ENCODE results near the gene WDR27. TPM values are rescaled to one million over a fixed set of nuclear protein-coding genes. Genes with fewer than 3 reads are reported as not detected.

Gene WDR27
- total RNA-seq, 2 experiments from 2014 or later: 77.2 to 108 TPM

GRCh38 chr6:169494038-169494437 is 207.8 kb downstream of the WDR27 start:
- POLR2A ChIA-PET: interaction anchor here (1.0 kb wide), 1 partner anchor 12 kb away, joined by 3 read pairs; no protein-coding TSS in a partner anchor
- intact Hi-C loops (cut with micrococcal nuclease; ENCODE audit: unreplicated experiment): no loop called here
- no peaks in the 10 kb centered on the region for H3K9me3 ChIP-seq (ENCODE audit: low read length)

DNA sequence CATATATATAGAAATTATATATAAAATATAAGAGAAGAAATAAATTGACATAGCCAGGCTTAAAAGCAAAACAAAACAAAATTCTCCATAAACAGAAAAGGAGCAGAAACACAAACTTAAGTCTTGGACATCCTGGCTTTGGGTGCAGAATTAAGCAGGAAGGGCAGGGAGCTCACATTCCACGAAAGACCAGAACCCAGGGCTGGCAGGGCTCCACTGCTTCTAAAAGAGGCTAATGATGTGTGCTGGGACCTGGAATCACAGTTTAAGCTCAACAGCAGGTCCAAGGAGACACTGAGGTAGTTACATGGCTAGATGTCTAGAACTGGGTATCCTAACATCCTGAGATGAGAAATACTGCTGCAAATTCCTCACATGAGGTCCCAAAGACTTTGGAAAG is 210.3 kb downstream of the WDR27 start:
- no peaks in the 10 kb centered on the region for H3K9me2 ChIP-seq (ENCODE audit: insufficient read depth, low read length)
- POLR2A ChIA-PET: no interaction called here

More at GRCh38 chr6:169494038-169494437, 207.8 kb downstream of the WDR27 start:
- H3K9me2 ChIP-seq (ENCODE audit: insufficient read depth, low read length): no peaks in the 10 kb centered on the region
- H3K4me3 ChIP-seq (ENCODE audit: low read depth, low read length, poor library complexity, severe bottlenecking): no peak overlapping the region
- H3K36me3 ChIP-seq (ENCODE audit: insufficient read depth, low read length): no peaks in the 10 kb centered on the region
- H4K20me1 ChIP-seq (ENCODE audit: insufficient read depth, low read length): no peaks in the 10 kb centered on the region
- CTCF ChIA-PET (ENCODE audit: unreplicated experiment): no interaction called here
- TF ChIP-seq, protein P1, sequence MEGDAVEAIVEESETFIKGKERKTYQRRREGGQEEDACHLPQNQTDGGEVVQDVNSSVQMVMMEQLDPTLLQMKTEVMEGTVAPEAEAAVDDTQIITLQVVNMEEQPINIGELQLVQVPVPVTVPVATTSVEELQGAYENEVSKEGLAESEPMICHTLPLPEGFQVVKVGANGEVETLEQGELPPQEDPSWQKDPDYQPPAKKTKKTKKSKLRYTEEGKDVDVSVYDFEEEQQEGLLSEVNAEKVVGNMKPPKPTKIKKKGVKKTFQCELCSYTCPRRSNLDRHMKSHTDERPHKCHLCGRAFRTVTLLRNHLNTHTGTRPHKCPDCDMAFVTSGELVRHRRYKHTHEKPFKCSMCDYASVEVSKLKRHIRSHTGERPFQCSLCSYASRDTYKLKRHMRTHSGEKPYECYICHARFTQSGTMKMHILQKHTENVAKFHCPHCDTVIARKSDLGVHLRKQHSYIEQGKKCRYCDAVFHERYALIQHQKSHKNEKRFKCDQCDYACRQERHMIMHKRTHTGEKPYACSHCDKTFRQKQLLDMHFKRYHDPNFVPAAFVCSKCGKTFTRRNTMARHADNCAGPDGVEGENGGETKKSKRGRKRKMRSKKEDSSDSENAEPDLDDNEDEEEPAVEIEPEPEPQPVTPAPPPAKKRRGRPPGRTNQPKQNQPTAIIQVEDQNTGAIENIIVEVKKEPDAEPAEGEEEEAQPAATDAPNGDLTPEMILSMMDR (conservative IDR thresholded peaks at IDR 0.05; ENCODE audit: low read length): no peak
- TF ChIP-seq EZH2phosphoT487 (IDR thresholded peaks at IDR 0.05; ENCODE audit: borderline replicate concordance, low read depth, low read length): no peak
- no peak overlapping the region for H3K27ac ChIP-seq (ENCODE audit: low read depth, low read length, poor library complexity, severe bottlenecking)
- no peaks in the 10 kb centered on the region for H3K4me1 ChIP-seq (ENCODE audit: insufficient read depth, low read length, poor library complexity, severe bottlenecking)
- H3K79me2 ChIP-seq (ENCODE audit: insufficient read depth, low read depth, low read length): no peaks in the 10 kb centered on the region
- no peak for DNase-seq (ENCODE audit: low spot score)
- no TSS peak for BruUV-seq (replicated peaks)
- H2AFZ ChIP-seq (ENCODE audit: low read length): no peak overlapping the region
- no peak overlapping the region for H3K4me2 ChIP-seq (ENCODE audit: low read length)

GRCh38 chr6:169490830-169491229 is 211.0 kb downstream of the WDR27 start:
- Histone ChIP-seq H3K9me3 (ENCODE audit: low read length) (no peaks in the 10 kb centered on the region), H3K79me2 (ENCODE audit: insufficient read depth, low read depth, low read length) (no peaks in the 10 kb centered on the region), H3K4me1 (ENCODE audit: insufficient read depth, low read length, poor library complexity, severe bottlenecking) (no peaks in the 10 kb centered on the region), H3K36me3 (ENCODE audit: insufficient read depth, low read length) (no peaks in the 10 kb centered on the region), H3K4me2 (ENCODE audit: low read length) (no peak overlapping the region), H3K9me2 (ENCODE audit: insufficient read depth, low read length) (no peaks in the 10 kb centered on the region), H3K27ac (ENCODE audit: low read depth, low read length, poor library complexity, severe bottlenecking) (no peak overlapping the region), H3K4me3 (ENCODE audit: low read depth, low read length, poor library complexity, severe bottlenecking) (no peak overlapping the region), H4K20me1 (ENCODE audit: insufficient read depth, low read length) (no peaks in the 10 kb centered on the region), H2AFZ (ENCODE audit: low read length) (no peak overlapping the region)
- intact Hi-C loops (cut with micrococcal nuclease; ENCODE audit: unreplicated experiment): no loop called here
- no peak for DNase-seq (ENCODE audit: low spot score)
- ChIA-PET POLR2A (no interaction called here), CTCF (ENCODE audit: unreplicated experiment) (no interaction called here)
- no peak for TF ChIP-seq EZH2phosphoT487 (IDR thresholded peaks at IDR 0.05; ENCODE audit: borderline replicate concordance, low read depth, low read length)
- TF ChIP-seq, protein P1 (conservative IDR thresholded peaks at IDR 0.05; ENCODE audit: low read length): no peak
- BruUV-seq (replicated peaks): no TSS peak

More for the DNA sequence above, 210.3 kb downstream of the WDR27 start:
- intact Hi-C loops (cut with micrococcal nuclease; ENCODE audit: unreplicated experiment): no loop called here
- TF ChIP-seq EZH2phosphoT487 (IDR thresholded peaks at IDR 0.05; ENCODE audit: borderline replicate concordance, low read depth, low read length): no peak
- TF ChIP-seq, protein P1 (conservative IDR thresholded peaks at IDR 0.05; ENCODE audit: low read length): no peak
- Histone ChIP-seq H3K4me1 (ENCODE audit: insufficient read depth, low read length, poor library complexity, severe bottlenecking) (no peaks in the 10 kb centered on the region), H3K4me3 (ENCODE audit: low read depth, low read length, poor library complexity, severe bottlenecking) (no peak overlapping the region), H4K20me1 (ENCODE audit: insufficient read depth, low read length) (no peaks in the 10 kb centered on the region), H2AFZ (ENCODE audit: low read length) (no peak overlapping the region), H3K79me2 (ENCODE audit: insufficient read depth, low read depth, low read length) (no peaks in the 10 kb centered on the region), H3K4me2 (ENCODE audit: low read length) (no peak overlapping the region), H3K36me3 (ENCODE audit: insufficient read depth, low read length) (no peaks in the 10 kb centered on the region), H3K9me3 (ENCODE audit: low read length) (no peaks in the 10 kb centered on the region), H3K27ac (ENCODE audit: low read depth, low read length, poor library complexity, severe bottlenecking) (no peak overlapping the region)
- CTCF ChIA-PET (ENCODE audit: unreplicated experiment): no interaction called here
- DNase-seq (ENCODE audit: low spot score): no peak
- no TSS peak for BruUV-seq (replicated peaks)
